Caco-2 (cell line): Measurements from ENCODE around the gene LMX1B. TPM values are rescaled to one million over a fixed set of nuclear protein-coding genes. Genes with fewer than 3 reads are reported as not detected.

Experiments
- BruUV-seq: library from RNA; stranded (reverse); fragments of 400-500 nt; replicated peaks from 2 replicates; lab custom pipeline; 2021; lab: Mats Ljungman, UMichigan
- CTCF ChIA-PET: fragments of 300-600 bp; sonication (Branson Sonifier 250); formaldehyde crosslinking; loops from one replicate; lab custom pipeline; 2022; ENCODE audit warnings: antibody characterized with exemption; lab: Charles Lee
- POLR2A ChIA-PET: fragments of 300-600 bp; sonication (Branson Sonifier 250); formaldehyde crosslinking; loops from one replicate; lab custom pipeline; 2022; ENCODE audit warnings: antibody characterized with exemption; lab: Charles Lee
- DNase-seq, 2 experiments: peaks; one replicate each; pipeline versions ENCODE4 v3.0.0 to v3.0.0-alpha.2; 2020 to 2022
- H3K27me3 ChIP-seq: replicated peaks from 2 replicates; pipeline ENCODE4 v1.6.0; 2011; ENCODE audit warnings: low read length; ENCODE audit not compliant: control insufficient read depth, insufficient read depth
- H3K36me3 ChIP-seq: 2 replicates; pipeline ENCODE4 v1.5.1; 2011; ENCODE audit warnings: low read length; ENCODE audit not compliant: control insufficient read depth, insufficient read depth
- H3K4me1 ChIP-seq: fragments of 250-450 bp; sonication (Bioruptor Pico); 2 replicates; pipeline ENCODE4 v1.5.1; 2020; ENCODE audit warnings: mild to moderate bottlenecking
- H3K4me3 ChIP-seq: 2 replicates; pipeline ENCODE4 v1.5.1; 2011; ENCODE audit warnings: low read depth, mild to moderate bottlenecking, control low read depth, low read length
- H3K9me3 ChIP-seq: fragments of 250-450 bp; sonication (Bioruptor Pico); 2 replicates; pipeline ENCODE4 v1.5.1; 2020; ENCODE audit warnings: mild to moderate bottlenecking, moderate library complexity
- H3K27ac Mint-ChIP-seq: one replicate; pipeline ENCODE4 v1.8.0; 2022; ENCODE audit warnings: mixed read lengths; ENCODE audit not compliant: unreplicated experiment
- H3K27me3 Mint-ChIP-seq: one replicate; pipeline ENCODE4 v1.8.0; 2022; ENCODE audit warnings: mixed read lengths; ENCODE audit not compliant: insufficient read depth, unreplicated experiment
- H3K36me3 Mint-ChIP-seq: one replicate; pipeline ENCODE4 v1.8.0; 2022; ENCODE audit warnings: mild to moderate bottlenecking, mixed read lengths; ENCODE audit not compliant: insufficient read depth, unreplicated experiment
- H3K4me1 Mint-ChIP-seq: one replicate; pipeline ENCODE4 v1.8.0; 2022; ENCODE audit warnings: low read depth, mixed read lengths; ENCODE audit not compliant: unreplicated experiment
- H3K4me3 Mint-ChIP-seq: one replicate; pipeline ENCODE4 v1.8.0; 2022; ENCODE audit warnings: mild to moderate bottlenecking, moderate library complexity, mixed read lengths; ENCODE audit not compliant: unreplicated experiment
- H3K9me3 Mint-ChIP-seq: one replicate; pipeline ENCODE4 v1.8.0; 2022; ENCODE audit warnings: mixed read lengths; ENCODE audit not compliant: unreplicated experiment
- CTCF ChIP-seq, 2 experiments: fragments of 200-600 bp in 1 of 2; IDR thresholded peaks; 1 replicate in 1 of 2; 2 replicates in 1 of 2; pipeline versions ENCODE4 v1.5.1 to v1.8.0; 2011 to 2022; ENCODE audit warnings: antibody characterized with exemption in 1 of 2, control low read depth in 1 of 2, inconsistent platforms in 1 of 2, low read depth in 1 of 2, low read length in 1 of 2, mild to moderate bottlenecking in 1 of 2, moderate library complexity in 1 of 2; ENCODE audit not compliant: insufficient read depth in 1 of 2, severe bottlenecking in 1 of 2, unreplicated experiment in 1 of 2
- intact Hi-C: fragments of 100-400 bp; cut with micrococcal nuclease; formaldehyde crosslinking; loops from one replicate; pipeline ENCODE4 v1.10.0; 2022; ENCODE audit not compliant: unreplicated experiment
- total RNA-seq: library from RNA; stranded (reverse); gene quantifications from 2 replicates; pipeline ENCODE4 v1.2.3, GENCODE V29; 2022

The LMX1B gene
- total RNA-seq, 1 experiment from 2014 or later: 17.0 TPM

- Histone ChIP-seq H3K4me1 (no peaks in the 10 kb centered on the region), H3K27me3 (no peaks in the 10 kb centered on the region), H3K9me3 (no peaks in the 10 kb centered on the region), H3K4me3 (no peak overlapping the region), H3K36me3 (no peaks in the 10 kb centered on the region)
- DNase-seq: no peak
- intact Hi-C loops: no loop called here
- ChIA-PET POLR2A (no interaction called here), CTCF (no interaction called here)
- H3K4me3 Mint-ChIP-seq: no peak overlapping the region
- no peaks in the 10 kb centered on the region for H3K36me3 Mint-ChIP-seq
- H3K4me1 Mint-ChIP-seq: no peaks in the 10 kb centered on the region
- no TSS peak for BruUV-seq
- TF ChIP-seq CTCF (IDR thresholded peaks at IDR 0.05; ENCODE audit: insufficient read depth in 1 of 2, low read depth in 1 of 2, low read length in 1 of 2, severe bottlenecking in 1 of 2, unreplicated experiment in 1 of 2): no peak
- no peaks in the 10 kb centered on the region for H3K9me3 Mint-ChIP-seq
- no peak overlapping the region for H3K27ac Mint-ChIP-seq
- no peaks in the 10 kb centered on the region for H3K27me3 Mint-ChIP-seq
Measured at GRCh38 chr9:126618190-126618584, 4.5 kb downstream of the LMX1B start.

- Histone ChIP-seq H3K4me1 (no peaks in the 10 kb centered on the region), H3K4me3 (no peak overlapping the region), H3K36me3 (no peaks in the 10 kb centered on the region), H3K27me3 (no peaks in the 10 kb centered on the region), H3K9me3 (no peaks in the 10 kb centered on the region)
- H3K27me3 Mint-ChIP-seq: no peaks in the 10 kb centered on the region
- H3K36me3 Mint-ChIP-seq: no peaks in the 10 kb centered on the region
- DNase-seq: no peak
- ChIA-PET CTCF (no interaction called here), POLR2A (no interaction called here)
- no peak for TF ChIP-seq CTCF (IDR thresholded peaks at IDR 0.05; ENCODE audit: insufficient read depth in 1 of 2, low read depth in 1 of 2, low read length in 1 of 2, severe bottlenecking in 1 of 2, unreplicated experiment in 1 of 2)
- no peak overlapping the region for H3K27ac Mint-ChIP-seq
- H3K4me1 Mint-ChIP-seq: no peaks in the 10 kb centered on the region
- no peaks in the 10 kb centered on the region for H3K9me3 Mint-ChIP-seq
- intact Hi-C loops: no loop called here
- BruUV-seq: no TSS peak
- H3K4me3 Mint-ChIP-seq: no peak overlapping the region
Measured at GRCh38 chr9:126618585-126619360, 5.0 kb downstream of the LMX1B start.

GRCh38 chr9:126619361-126620135 lies 5.8 kb downstream of the LMX1B start:
- Mint-ChIP-seq H3K36me3 (no peaks in the 10 kb centered on the region), H3K27ac (no peak overlapping the region), H3K4me1 (no peaks in the 10 kb centered on the region), H3K27me3 (no peaks in the 10 kb centered on the region), H3K9me3 (no peaks in the 10 kb centered on the region), H3K4me3 (no peak overlapping the region)
- POLR2A ChIA-PET: no interaction called here
- CTCF ChIA-PET: interaction anchor here (0.6 kb wide), 1 partner anchor 138 kb away, joined by 3 read pairs; no protein-coding TSS in a partner anchor
- intact Hi-C loops: no loop called here
- no peaks in the 10 kb centered on the region for H3K4me1 ChIP-seq
- H3K4me3 ChIP-seq: no peak overlapping the region
- no TSS peak for BruUV-seq
- no peaks in the 10 kb centered on the region for H3K9me3 ChIP-seq
- H3K36me3 ChIP-seq: no peaks in the 10 kb centered on the region
- no peak for DNase-seq
- no peak for TF ChIP-seq CTCF (IDR thresholded peaks at IDR 0.05; ENCODE audit: insufficient read depth in 1 of 2, low read depth in 1 of 2, low read length in 1 of 2, severe bottlenecking in 1 of 2, unreplicated experiment in 1 of 2)
- no peaks in the 10 kb centered on the region for H3K27me3 ChIP-seq
